ENCODE data around the gene WBP1L.

WBP1L gene

DNA sequence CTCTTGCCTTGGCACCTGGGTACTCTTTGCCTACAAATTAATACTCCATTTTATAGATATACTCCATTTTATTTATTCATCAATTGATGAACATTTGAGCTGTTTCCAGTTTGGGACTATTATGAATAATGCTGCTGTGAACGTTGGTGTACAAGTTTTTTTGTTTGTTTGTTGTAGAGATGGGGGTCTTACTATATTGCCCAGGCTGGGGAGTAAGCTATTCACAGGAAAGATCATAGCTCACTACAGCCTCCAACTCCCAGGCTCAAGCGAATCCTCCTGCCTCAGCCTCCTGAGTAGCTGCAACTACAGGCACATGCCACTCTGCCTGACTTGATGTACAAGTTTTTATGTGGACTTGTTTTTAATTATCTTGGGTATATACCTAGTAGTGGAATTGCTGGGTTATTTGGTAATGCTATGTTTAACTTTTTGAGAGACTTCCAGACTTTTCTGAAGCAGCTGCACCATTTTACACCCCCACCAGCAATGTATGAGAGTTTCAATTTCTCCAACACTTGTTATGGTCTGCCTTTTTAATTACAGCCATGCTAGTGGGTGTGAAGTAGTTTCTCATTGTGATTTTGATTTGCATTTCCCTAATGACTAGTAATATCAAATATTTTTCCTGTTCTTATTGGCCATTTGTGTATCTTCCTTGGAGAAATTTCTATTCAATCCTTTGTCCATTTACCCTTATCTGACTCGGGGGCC is 15.9 kb downstream of the WBP1L start:
- DNase-seq = no peak

DNA sequence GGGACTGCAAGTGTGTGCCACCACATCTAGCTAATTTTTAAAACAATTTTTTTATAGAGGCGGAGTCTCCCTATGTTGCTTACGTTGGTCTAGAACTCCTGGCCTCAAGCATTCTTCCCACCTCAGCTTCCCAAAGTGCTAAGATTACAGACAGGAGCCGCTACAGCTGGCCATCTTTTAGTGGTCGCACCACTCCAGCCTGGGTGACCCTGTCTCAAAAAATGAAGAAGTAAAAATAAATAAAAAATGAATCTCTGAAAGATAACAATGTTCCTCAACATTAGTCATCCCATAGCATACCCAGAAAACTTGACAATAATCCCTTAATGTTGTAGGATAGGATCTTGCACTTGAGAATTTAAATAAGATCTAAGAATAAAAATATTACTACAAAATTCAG is 18.2 kb downstream of the WBP1L start:
- no peak for DNase-seq

DNA sequence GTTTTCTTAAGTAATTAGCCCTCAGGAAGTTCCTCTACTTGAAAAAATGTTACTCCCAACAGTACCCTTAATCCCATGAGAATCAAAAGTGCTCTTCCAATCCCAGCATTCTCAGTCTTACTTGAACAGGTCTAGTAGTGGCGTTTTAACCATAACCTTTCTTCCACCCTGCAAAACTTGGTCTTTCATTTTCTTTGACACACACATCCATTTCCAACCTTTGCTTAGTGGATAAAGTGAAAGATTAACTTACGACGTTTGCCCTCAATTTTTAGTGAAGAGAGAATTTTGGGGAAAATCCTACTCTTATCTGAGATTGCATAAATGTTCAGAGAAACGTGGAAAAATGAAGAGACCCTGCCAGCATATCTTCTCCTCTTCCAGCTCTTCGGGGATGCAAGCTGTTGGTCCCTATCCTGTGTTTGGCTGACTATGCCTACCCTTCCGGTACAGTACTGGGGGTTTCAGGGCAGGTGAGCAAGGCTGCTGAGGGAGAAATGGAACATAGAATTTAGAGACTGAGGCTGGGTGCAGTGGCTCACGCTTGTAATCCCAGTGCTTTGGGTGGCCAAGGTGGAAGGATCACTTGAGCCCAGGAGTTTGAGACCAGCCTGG is 18.8 kb downstream of the WBP1L start:
- no peak for DNase-seq

DNA sequence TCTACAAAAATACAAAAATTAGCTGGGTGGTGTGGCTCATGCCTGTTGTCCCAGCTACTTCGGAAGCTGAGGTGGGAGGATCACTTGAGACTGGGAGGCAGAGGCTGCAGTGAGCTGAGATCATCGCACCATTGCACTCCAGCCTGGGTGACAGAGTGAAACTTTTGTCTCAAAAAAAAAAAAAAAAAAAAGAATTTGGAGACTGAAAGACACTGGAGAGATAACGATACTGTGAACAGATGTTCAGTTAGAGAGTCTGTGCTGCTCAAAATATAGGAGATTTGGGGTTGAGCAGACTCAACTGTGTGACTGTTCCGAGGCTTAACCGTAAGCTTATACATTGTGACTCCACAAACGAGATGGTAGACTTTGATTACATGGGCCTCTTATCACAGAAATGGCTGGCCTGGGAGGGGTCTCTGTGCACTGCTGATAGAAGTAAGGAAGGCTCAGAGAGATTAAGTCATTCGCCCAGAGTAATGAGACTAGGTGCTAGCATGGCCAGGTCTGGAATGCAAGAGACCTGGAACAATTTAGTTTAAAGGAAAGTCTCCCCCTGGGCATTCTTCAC is 19.4 kb downstream of the WBP1L start:
- DNase-seq = no peak

DNA sequence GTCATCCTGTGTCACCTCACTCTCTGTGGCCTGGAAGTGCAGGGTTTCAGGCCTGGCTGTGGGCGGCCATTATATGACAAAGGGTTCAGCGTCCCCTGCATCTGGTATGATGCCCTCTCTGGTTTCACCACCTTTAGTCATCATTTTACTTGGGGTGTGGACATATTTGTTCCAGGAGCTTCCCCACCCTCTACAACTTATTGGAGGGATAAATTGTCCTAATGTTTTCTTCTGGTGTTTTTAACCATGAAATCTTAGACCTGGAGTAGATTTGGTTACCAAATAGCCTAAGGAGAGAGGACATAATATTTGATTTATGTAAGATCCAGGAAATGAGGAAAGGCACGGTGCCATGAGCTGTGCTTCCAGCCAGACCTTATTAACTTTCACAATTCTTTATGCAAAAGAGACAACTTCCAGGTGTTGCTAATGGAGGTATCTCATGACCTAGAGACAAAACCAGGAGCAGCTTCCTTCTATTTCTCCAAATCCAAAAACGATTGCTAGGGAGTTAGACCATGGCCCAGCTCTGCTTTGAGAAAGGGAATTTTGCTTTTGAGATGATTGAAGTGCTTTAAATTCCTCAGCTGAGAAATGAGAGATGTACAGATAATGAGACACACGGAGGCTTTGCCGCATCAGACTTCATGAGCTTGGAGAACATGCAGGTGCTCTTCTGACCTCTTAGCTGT is 20.9 kb downstream of the WBP1L start:
- no peak for DNase-seq

DNA sequence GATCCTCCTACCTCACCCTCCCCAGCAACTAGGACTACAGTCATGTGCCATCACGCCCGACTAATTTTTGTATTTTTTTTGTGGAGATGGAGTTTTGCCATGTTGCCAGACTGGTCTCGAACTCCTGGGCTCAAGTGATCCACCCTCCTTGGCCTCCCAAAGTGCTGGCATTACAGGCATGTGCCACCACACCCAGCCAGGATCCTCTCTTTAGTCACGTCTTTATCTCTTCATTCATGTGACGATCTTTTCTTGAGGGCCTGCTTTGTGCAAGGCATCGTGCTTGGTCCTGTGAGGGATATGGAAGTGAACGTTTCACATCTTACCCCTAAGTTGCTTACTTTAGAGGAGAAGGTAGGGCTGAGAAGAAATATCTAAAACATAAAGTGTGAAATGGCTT is 21.6 kb downstream of the WBP1L start:
- DNase-seq = no peak

DNA sequence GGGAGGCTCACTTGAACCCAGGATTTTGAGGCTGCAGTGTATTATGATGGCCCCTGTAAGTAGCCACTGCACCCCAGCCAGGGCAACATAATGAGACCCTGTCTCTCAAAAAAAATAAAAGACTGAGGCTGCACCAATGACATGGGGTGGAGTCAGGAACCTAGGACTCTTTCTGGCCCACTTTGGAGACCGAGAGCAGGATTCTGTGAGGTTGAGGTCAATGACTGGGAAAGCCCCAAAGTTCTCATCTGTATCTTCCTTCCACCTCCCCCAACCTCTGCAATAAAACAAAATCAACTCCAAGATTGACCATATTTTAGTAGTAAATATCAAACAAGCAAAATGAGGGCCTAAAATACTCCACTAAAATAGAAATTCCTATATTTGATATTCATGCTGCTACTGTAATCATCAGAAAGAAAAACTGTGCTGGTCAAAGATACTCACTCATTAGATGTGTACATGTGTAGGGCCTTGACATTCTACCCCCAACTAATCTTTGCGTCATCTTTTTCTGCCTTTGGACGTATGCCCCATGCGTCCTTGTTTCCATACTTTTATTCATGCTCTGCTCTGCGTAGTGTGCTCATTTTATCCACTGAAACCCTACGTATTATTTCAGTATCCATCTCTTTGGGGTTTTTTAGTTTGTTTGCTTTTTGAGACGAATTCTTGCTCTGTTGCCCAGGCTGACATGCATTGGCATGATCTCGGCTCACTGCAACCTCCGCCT is 23.8 kb downstream of the WBP1L start:
- DNase-seq = no peak

DNA sequence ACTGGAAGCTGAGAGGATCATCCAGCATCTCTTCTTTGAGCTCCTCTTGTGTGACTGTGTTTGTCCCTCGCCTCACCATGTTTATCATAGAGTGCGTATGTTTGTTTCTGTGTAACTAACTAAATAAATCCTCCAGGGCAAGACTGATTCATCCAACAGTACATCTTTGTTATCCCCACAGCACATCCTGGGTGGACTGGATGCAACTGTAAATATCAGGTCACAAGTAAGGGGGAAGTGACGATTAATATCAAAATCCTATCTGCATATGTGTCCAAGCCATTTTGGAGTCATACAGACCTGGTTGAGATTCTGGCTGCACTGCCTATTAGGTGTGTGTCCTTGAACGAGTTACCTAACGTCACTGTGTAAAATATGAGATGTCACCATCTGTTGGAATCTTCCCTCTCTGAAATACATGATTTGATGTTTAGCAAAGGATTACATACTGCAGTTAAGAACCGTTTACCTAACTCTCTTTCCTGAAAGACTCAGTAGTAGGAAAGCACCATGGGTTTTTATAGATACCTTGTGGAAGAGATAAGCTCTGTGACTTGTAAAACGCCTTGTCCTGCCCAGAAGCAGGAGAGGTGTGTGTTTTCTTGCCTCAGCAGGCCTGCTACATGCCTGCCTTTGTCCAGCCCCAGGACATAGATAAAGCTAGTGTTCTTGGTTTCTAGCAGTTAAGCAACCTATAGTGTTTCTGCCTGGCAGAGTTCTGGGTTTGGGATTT is 25.8 kb downstream of the WBP1L start:
- DNase-seq = no peak

DNA sequence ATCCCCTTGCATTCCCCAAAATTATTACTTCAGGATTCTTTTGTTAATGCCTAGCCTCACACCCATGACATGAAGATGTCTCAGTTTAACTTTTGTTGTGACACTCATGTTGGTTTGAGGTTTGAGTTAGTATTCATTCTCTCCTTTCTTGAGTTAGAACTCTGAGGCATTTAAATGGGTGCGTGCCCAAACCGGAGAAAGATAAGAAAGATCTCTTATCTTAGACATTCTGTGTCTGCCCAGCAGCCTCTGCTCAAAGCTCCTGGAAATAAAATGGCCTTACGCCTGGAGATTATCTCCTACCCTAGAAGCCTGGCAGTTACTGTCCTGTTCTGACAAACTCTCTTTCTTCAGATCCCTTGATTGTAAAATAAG is 26.3 kb downstream of the WBP1L start:
- no peak for DNase-seq

DNA sequence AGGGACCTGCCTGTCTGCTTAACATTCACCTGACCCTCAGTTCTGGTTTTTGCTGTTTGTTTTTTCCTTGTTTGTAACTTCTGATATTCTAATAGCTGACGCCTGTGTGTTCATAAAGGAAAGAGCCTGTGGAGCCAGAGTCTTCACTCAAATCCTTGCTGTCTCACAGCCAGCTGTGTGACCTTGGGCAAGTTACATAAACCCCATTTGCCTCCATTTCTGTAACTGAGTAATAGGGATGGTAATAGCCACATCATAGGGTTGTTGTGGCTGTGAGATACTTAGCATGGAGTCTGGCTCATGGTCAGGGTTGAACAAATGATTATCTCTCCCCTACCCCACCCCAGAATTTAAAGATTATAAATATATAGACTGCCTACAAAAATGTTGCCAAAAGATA is 27.0 kb downstream of the WBP1L start:
- no peak for DNase-seq

DNA sequence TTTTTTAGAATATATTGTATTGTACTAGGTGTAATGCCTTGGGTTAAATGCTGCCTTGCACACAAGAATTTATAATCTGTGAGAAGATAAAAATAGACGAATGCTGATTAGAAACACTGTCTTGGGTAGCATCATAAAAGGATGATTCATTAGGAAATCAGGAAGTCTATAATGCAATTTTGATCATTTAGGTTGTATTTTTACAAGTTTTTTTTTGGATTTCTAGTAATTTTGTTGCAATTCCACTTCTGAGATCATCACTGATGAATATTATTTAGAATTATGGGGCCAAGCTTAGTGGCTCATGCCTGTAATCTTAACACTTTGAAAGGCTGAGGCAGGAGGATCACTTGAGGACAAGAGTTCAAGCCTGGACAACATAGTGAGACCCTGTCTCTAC is 29.6 kb downstream of the WBP1L start:
- no peak for DNase-seq

DNA sequence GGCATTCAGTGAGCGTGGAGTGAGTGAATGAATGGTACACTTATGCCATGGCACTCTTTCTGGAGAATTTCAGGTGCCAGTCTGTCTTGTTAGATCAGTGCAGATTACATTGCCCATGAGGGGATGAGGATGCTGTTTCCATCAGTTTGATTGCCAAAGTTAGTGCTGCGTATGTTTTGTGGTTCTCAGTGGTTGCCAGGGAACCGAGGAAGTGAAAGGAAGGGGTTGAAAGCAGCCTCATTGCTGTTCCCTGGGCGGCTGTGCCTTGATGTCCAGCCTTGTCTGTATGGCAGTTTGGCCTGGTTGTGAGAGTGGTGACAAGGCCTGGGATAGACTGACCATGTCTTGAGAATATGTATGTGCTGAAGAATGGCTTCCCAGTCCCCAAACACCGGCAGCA is 30.2 kb downstream of the WBP1L start:
- no peak for DNase-seq

DNA sequence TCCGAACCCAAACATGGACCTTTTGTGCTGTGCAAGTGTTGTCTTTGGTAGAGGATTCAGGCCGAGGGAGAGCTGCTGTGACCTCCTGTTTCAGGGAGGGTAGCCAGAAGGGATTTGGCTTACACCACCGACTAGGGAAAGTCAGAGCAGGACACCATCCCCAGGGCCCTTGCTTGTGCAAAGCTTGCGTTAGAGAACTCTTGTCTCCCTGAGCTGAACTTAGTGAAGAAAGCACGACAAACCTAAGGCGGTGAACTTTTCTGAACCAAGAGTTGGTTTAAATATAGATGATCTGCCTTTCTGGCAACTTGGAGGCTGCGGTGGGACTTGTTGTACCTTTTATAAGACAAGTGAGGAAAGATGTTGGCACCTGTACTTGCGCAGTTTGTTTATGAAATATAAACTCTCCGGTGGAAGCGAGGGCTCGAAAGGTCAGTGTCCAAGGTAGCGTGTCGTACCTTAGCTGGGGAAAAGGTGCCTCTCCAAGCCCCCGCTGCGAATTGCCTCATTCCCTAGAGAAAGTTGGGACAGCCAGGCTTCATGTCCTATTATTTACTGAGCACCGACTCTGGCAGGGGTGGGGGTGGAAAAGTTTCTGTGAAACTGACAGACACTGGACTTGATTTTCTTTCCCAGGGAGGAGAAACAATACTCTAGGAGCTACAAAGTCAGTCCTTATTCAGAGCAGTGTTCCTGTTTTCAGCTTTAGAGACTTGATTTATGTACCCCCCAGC is 31.6 kb downstream of the WBP1L start:
- DNase-seq = no peak

DNA sequence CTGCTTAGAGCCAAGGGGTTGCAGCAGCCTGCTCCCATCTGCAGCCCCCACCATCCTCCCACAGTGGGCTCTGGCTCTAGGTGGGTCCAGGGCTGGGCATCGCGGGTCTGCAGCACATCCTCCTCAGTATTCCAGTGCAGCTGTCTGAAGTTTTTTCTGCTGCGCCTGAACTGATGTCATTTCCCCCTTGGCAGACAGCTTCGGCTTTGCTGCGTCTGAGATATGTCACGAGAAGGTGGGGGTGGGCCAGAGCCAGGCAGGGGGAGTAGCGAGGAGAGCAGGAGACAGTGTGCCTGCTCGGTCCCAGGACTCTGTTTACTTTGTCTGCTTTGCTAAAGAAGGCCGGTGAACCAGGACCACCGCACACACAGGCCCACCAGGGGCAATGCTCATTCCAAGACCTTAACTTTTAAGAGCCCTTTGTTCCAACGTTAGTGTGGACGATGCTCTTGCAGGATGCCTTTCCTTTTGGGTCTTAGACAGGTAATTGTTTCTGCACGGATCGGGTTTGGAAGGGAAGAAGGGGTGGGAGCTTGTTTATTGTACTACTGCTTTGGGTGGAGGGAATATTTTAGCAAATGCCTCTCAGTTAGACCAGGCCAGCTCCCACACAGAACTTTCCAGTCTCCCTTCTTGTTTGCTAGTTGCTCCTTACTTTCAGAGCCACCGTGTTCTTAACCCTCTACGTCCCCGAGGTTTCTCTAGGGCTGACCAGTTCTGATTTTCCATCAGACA is 32.4 kb downstream of the WBP1L start:
- peak; percentile 12 for DNase-seq

DNA sequence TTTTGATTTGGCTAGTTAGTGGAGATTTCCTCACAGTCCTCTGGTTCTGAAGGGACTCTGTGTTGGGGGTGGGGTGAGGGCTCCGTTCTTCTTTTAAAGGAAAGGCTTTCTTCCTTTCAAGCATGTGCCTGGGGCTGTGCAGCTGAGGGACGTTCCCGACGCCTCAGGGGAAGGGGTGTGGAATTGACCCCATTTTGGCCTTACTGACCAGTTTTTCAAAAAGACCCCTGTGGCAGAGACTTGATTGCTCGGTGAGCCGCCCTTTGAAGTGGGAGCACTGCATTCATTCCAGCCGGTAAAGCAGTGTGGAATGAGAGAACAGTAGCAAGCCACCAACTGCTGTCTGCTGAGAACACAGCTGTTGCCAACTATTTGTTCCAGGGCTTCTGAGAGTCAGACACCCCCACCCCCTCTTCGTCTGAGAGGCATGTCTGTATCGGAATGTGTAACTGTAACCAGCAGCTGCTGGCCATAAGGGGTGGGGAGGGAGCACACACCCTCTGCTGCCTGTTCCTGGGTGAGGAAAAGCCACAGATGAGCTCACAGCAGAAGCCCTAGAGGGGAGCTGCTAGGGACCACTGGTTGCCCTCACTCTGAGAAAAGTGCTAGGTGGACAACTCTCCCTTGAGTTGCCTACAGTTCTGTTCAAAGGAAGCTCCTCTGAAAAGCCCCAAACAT is 33.2 kb downstream of the WBP1L start:
- peak; percentile 30 for DNase-seq

DNA sequence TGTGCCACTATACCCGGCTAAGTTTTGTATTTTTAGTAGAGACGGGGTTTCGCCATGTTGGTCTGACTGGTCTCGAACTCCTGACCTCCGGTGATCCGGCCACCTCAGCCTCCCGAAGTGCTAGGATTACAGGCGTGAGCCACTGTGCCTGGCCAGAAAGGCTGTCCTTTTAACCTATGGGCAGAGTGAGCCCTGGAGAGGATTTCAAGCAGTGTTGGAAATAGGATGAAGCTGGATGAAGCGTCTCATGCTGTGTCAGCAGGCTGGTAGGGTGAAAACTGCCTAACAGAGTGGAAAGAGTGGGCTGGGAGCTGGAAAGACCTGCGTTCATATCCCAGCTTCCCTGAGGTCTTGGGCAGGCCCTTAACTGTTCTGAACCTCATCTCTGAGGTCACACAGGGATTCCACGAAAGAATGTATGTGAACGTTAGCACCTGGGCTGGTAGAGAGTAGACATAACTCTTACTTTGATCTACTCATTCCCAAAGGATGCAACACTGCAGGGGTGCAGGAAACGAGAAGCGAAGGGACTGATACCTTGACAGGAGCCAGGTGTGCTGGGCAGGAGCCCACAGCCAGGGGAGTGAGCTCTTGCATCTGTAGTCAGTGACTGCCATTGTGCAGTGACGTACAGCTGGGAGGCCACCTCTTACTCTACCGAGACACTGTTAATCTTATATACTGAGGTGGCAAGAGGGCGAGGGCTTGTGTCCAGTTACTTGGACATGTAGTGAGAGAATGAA is 34.1 kb downstream of the WBP1L start:
- no peak for DNase-seq

DNA sequence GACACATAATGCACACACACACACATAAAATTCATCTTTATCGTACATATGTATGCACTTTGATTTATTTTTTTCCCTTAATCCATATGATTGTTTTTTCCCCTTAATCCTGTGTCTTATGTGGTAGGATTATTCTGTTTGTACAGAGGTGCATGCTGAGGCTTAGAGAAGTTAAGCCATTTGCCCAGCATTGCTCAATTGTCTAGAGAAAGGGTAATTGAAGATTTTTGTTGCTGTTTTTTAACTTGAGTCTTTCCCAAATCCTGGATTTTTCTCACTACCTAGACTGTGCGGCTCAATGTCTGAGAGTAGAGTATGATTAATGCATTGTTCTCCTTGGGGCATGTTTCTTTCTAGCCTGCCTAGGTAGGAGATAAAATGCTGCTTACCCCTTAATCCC is 35.0 kb downstream of the WBP1L start:
- DNase-seq = no peak

DNA sequence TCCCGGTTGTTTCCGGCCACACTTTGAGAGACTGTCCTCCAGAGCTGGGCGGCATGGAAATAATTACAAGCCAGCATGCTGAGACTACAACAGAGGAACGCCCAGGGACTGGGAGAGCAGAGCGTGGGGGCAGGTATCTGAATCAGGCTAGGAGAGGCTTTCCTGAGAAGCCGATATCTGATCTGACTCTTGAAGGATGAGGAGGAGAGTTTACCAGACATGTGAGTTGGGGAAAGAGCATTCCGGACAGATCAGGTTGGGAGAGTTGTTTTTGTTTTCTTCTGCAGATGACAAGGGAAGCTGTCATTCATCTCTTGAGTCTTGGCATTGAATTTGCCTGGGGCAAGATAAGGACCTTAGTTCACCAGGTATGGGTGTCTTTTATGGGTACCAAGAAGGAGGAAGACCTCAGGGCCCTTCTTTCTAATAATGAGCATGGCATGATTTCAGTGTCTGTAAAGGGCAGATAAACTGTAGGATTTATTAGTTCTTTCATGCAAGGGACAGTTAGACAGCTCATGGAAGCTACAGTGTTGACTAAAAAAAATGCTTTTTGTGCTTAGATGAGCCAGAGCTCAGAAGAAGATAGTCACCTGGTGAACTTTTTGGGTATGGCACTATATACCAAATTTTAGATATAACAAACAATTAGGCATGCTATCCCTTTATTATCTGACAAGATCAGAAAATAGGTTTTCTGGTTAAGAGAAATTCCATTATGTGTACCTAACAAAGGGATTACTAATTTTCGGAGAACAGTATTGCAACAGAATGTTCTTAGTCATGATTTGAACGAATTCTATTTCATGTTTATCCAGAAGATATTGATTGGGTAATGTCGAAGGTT is 36.2 kb downstream of the WBP1L start:
- DNase-seq = no peak

DNA sequence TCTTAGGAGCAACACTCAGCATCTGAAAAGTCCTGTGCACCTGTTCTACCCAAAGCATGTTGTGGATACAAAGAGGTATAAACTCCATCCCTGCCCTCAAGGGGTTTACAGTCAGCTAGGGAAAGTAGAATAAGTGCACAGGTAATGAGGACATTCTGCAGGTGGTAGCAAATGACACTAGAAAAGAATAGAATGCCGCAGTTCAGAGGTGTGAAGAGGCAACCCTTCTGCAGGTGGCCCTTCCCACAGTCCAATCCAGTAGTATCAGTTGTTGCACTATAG is 36.7 kb downstream of the WBP1L start:
- DNase-seq = no peak

Measured in stimulated activated CD4-positive, alpha-beta T cell treated with anti-CD3 and anti-CD28 coated beads, Interleukin-1b, Interleukin-23, amount 100 ng/mL, for 48 hours (primary cell).